Fibroblast of skin of back (primary cell): ENCODE data around the gene ECI2. TPM values are rescaled to one million over a fixed set of nuclear protein-coding genes. Genes with fewer than 3 reads are reported as not detected.

ENCODE experiments used
- DNase-seq: peaks from one replicate; pipeline ENCODE4 v3.0.0-alpha.2; 2013
- polyA plus RNA-seq, 2 experiments: library from polyadenylated mRNA; unstranded; fragments of 120-200 nt; gene quantifications; one replicate each; pipeline ENCODE4 v1.2.1, GENCODE V29; 2013; ENCODE audit not compliant: insufficient read length in 2 of 2

ECI2 gene, protein sequence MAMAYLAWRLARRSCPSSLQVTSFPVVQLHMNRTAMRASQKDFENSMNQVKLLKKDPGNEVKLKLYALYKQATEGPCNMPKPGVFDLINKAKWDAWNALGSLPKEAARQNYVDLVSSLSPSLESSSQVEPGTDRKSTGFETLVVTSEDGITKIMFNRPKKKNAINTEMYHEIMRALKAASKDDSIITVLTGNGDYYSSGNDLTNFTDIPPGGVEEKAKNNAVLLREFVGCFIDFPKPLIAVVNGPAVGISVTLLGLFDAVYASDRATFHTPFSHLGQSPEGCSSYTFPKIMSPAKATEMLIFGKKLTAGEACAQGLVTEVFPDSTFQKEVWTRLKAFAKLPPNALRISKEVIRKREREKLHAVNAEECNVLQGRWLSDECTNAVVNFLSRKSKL
- polyA plus RNA-seq (2013, experiment 1 of 2; ENCODE audit: insufficient read length) = 67.2 TPM
- polyA plus RNA-seq (2013, experiment 2 of 2; ENCODE audit: insufficient read length) = 45.2 TPM

DNA sequence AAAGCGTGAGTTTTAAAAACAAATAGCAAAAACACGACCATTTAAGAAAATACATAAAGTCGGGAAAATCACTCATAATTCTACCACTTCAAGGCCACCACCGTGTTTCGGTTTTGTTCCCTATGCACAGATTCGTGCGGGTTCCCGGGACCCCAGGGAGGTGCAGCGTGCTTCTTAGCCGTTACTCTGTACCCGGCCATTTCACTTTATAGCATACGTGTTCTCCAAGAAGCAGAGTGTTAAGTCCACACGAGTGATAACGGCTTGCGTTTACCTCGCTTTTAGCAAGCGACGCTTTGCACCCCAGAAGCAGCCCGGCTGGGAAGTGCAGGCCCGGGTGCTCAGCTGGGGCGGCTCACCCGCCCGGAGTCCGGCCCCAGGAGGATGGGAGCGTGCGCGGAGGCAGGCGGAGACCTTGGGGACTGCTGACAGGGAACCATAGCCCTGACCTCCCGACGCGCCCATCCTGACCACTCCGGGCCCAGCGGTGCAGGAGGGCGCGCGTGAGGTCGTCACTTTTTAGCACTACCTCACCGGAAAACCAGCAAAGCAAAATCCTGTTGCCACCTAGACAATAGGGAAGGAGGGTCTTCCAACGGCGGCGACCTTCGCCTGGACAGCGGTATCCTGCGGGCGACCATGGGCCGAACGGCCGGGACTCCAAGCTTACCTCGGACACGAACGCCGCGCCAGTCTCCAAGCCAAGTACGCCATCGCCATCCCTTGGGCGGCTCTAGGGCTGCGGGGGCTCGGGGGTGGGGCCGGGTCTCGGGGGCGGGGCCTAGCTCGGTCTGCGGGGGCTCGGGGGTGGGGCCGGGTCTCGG lies at the start of gene ECI2:
ECI2 (minus strand) TSS at position 735 of the 824 bp plus-strand sequence; CDS start at position 720, 15 bp downstream.
- DNase-seq = peak; percentile 63

- DNase-seq = peak; percentile 27
Measured at GRCh38 chr6:4180652-4181255, 45.4 kb upstream of the ECI2 start.

- DNase-seq = no peak
Measured at GRCh38 chr6:4179960-4180651, 44.7 kb upstream of the ECI2 start.

DNA sequence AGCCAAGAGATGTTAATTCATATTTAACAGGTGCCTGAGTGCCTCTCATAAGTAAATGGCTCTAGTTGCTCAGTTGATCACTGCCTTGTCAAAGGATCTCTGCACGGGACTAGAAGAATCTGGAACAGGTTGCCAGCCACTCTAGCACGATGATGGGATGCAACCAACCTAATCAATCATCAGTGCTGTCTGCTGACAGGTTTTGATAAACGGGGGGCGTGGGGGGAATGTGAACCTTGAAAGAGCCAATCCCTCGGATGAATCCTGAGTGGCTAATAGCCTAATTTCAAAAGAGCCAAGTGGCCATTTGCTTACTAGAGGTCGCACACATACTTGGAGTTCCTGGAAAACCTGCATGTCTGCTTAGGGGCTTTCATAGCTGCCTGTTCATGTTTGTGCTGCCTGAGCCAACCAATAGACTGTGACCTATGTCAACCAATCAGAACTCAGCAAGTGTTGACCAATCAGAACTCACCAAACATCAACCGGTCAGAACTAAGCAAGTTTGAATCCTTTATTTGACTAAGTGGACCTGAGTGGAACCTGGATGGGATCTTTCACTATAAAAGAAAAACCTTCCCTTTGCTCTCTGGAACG lies 43.5 kb upstream of the ECI2 start:
- no peak for DNase-seq

GRCh38 chr6:4176907-4177306 lies 41.5 kb upstream of the ECI2 start:
- DNase-seq = no peak

GRCh38 chr6:4174042-4174441 lies 38.7 kb upstream of the ECI2 start:
- no peak for DNase-seq

DNA sequence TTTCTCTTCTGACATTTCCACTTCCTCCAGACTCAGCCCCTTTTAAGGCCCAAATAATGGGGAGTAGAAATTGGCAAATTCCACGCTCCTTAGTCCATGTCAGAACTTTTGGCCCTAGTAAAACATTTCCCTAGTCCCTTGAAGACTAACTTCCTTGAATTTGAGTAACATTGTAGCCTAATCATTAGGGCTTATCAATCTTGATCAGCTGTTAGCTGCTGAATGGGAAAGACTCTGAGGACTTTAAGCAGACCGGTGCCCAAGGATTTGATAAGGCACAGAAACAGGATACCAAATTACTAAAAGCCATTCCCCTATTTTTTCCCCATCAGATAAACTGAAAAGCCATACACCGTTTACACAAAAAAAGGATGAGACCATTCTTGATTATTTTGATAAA lies 37.0 kb upstream of the ECI2 start:
- no peak for DNase-seq

GRCh38 chr6:4170297-4170696 lies 34.9 kb upstream of the ECI2 start:
- no peak for DNase-seq

- DNase-seq = peak; percentile 5
Measured at GRCh38 chr6:4169028-4169789, 33.8 kb upstream of the ECI2 start.

DNA sequence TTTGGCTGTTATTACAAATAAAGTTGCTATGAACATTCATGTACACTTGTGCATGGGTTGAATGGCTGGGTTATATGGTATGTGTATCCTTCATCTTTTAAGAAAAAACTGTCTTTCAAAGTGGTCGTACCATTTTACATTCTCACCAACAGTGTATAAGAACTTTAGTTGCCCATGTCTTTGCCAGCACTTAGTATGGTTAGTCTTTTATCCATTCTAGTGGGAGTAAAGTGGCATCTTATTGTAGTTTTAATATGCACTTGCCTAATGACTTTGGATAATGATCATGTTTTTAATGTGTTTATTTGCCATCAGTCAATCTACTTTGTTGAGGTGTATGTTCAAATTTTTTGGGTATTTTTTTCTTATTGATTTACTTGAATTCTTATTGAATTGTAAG lies 32.5 kb upstream of the ECI2 start:
- no peak for DNase-seq

DNA sequence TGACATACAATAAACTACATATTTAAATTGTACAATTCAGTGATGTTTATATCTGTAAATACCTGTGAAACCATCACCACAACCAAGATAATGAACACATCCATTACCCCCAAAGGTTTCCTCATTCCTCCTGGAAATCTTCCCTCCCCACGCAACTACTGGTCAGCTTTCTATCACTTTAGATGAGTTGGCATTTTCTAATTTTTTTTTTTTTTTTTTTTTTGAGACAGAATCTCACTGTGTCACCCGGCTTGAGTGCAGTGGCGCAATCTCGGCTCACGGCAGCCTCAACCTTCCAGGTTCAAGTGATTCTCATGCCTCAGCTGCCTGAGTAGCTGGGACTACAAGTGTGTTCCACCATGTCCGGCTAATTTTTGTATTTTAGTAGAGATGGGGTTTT lies 31.7 kb upstream of the ECI2 start:
- DNase-seq = no peak

GRCh38 chr6:4164456-4164855 lies 29.1 kb upstream of the ECI2 start:
- no peak for DNase-seq

DNA sequence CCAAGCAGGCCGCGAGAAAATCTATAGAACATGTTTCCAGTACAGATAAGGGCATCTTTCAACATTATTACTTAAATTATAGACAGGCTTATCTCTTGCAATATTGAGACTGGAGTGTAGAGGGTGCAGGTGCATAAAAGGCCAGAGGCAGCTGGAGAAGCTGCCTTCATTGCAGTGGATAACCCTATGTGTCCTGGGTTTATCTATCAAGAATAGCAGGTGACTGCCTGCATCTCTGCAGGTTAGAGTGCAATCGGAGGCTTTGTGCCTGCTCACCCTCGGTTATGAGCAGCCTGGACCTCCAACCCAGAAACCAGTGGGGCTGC lies 28.7 kb upstream of the ECI2 start:
- no peak for DNase-seq

DNA sequence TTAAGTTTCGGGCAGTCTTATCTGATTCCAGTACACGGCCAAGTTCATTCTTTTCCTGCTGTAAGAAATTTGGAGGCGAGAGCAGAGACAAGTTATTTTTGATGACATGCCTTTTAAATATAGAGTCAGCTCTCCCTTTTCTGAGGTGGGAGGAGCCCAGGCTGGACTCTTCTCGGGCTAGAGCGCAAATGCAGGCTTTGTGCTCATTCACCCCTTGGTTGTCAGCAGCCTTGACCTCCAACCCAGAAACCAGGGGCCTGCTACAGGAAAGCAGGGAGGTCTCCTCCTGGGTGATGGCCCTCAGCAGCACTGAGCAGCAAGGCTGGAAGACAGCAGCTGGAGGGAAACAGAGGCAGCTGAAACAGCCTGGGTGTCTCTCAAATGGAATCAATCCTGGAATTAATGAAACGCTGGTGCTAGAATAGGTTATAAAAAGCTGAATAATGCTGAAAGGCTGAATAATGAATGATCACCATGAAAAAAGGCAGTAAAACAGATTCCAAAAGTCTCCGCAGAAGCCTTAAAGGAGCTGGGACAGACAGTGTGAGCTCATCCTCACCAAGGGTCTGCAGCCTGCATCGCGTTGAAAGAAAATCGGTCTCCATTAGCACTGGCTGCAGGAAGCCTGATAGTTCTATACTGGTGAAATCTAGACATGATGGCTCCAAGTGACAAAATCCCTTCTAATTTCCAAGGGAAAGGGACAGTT lies 28.2 kb upstream of the ECI2 start:
- no peak for DNase-seq

GRCh38 chr6:4162370-4162769 lies 27.0 kb upstream of the ECI2 start:
- DNase-seq = no peak

DNA sequence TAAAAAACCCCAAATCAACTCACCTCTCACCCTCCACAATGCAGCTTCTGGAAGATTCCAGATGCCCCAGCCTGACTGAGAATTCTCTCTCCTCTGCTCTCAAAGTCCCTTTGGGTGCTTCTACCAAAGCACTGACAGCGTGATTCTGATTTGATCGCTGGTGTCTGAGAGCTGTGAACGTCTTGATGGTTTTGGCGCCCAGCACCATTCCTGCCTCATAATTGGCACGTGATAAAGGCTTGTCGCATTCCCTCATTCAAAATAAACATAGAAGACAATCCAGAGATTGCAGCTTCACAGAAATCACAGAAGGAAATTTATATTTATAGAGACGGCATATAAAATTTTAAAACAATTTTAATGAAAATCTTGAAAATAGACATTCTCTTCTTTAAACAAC lies 24.1 kb upstream of the ECI2 start:
- no peak for DNase-seq

GRCh38 chr6:4157506-4157905 lies 22.1 kb upstream of the ECI2 start:
- DNase-seq = no peak

- DNase-seq = peak; percentile 84
Measured at GRCh38 chr6:4155848-4156466, 20.6 kb upstream of the ECI2 start.

- no peak for DNase-seq
Measured at GRCh38 chr6:4153514-4153985, 18.2 kb upstream of the ECI2 start.

DNA sequence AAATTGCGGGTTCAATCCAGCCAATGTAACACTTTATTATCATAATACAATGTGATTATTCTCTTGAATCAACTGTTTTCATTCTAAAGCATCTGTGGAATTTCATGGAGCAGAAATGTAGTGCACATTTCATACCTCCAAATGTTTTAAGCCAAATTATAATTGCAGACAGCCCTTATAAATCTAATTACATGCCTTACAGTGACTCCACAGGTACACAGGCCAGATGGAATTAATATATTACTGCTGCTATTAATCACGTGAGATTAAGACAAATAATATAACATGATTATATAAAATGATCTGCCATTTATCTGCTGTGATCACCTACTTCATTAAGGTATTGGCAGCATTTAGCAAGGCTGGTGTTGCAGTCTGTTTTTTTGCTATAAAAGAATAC lies 9.7 kb upstream of the ECI2 start:
- DNase-seq = no peak
